HG03460 (cell line): Measurements from ENCODE around the gene ZNF804B.
"Not testable (repeated sequence)": the region's sequence is repeated elsewhere in the genome, so short reads cannot be mapped to it uniquely, and the experiment has no call there.

Experiments
- ATAC-seq: cut with Tn5 transposase; IDR thresholded peaks from one replicate; pipeline ENCODE4 v1.9.1; 2021; ENCODE audit not compliant: unreplicated experiment

ZNF804B gene

GRCh38 chr7:89073776-89074175 lies 314.3 kb downstream of the ZNF804B start:
- no peak for ATAC-seq

GRCh38 chr7:89077992-89078391 lies 318.5 kb downstream of the ZNF804B start:
- ATAC-seq: no peak

GRCh38 chr7:89085580-89085979 lies 326.1 kb downstream of the ZNF804B start:
- no peak for ATAC-seq

GRCh38 chr7:89091550-89091949 lies 332.1 kb downstream of the ZNF804B start:
- no peak for ATAC-seq

GRCh38 chr7:89094269-89094668 lies 334.8 kb downstream of the ZNF804B start:
- no peak for ATAC-seq

GRCh38 chr7:89103564-89103963 lies 344.1 kb downstream of the ZNF804B start:
- ATAC-seq: no peak

GRCh38 chr7:89104748-89105685 lies 345.5 kb downstream of the ZNF804B start:
- ATAC-seq: no peak

GRCh38 chr7:89123871-89124270 lies 364.4 kb downstream of the ZNF804B start:
- ATAC-seq: no peak

- ATAC-seq: no peak
Measured at GRCh38 chr7:89129600-89130375, 370.3 kb downstream of the ZNF804B start.

GRCh38 chr7:89133357-89133756 lies 373.9 kb downstream of the ZNF804B start:
- ATAC-seq: no peak

GRCh38 chr7:89133819-89134218 lies 374.3 kb downstream of the ZNF804B start:
- no peak for ATAC-seq

GRCh38 chr7:89145801-89146200 lies 386.3 kb downstream of the ZNF804B start:
- ATAC-seq: no peak

- ATAC-seq: no peak
Measured at GRCh38 chr7:89160107-89160506, 400.6 kb downstream of the ZNF804B start.

- ATAC-seq: no peak
Measured at GRCh38 chr7:89165421-89165820, 405.9 kb downstream of the ZNF804B start.

- ATAC-seq: no peak
Measured at GRCh38 chr7:89170628-89171027, 411.1 kb downstream of the ZNF804B start.

GRCh38 chr7:89182116-89182515 lies 422.6 kb downstream of the ZNF804B start:
- no peak for ATAC-seq

- no peak for ATAC-seq
Measured at GRCh38 chr7:89183712-89184111, 424.2 kb downstream of the ZNF804B start.

GRCh38 chr7:89200758-89201157 lies 441.3 kb downstream of the ZNF804B start:
- ATAC-seq: no peak

GRCh38 chr7:89223900-89224395 lies 464.4 kb downstream of the ZNF804B start:
- ATAC-seq: no peak

- not testable (repeated sequence) for ATAC-seq
Measured at GRCh38 chr7:89228688-89229171, 469.2 kb downstream of the ZNF804B start.

GRCh38 chr7:89238156-89238555 lies 478.7 kb downstream of the ZNF804B start:
- ATAC-seq: no peak

GRCh38 chr7:89246196-89246595 lies 486.7 kb downstream of the ZNF804B start:
- ATAC-seq: no peak
